ENCODE results near the gene BCAS1.

DNA sequence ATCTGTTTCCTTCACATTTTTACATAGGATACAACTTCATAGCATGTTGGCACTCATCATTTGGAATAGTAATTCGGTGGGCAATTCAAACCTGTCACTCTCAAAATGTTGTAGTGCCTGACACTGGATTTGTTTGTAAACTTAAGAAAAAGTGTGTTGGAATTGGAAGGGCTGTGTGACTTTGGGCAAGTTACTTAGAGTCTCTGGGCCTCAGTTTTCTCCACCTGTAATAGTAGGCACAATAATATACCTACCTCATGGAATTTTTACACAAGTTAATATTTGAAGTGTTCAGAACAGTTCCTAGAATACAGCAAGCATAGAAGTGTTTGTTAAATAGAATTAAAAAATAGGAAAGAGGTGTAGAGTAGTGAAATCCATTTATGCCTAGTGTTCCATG is 15.0 kb upstream of the BCAS1 start:
- TF ChIP-seq, protein P1, sequence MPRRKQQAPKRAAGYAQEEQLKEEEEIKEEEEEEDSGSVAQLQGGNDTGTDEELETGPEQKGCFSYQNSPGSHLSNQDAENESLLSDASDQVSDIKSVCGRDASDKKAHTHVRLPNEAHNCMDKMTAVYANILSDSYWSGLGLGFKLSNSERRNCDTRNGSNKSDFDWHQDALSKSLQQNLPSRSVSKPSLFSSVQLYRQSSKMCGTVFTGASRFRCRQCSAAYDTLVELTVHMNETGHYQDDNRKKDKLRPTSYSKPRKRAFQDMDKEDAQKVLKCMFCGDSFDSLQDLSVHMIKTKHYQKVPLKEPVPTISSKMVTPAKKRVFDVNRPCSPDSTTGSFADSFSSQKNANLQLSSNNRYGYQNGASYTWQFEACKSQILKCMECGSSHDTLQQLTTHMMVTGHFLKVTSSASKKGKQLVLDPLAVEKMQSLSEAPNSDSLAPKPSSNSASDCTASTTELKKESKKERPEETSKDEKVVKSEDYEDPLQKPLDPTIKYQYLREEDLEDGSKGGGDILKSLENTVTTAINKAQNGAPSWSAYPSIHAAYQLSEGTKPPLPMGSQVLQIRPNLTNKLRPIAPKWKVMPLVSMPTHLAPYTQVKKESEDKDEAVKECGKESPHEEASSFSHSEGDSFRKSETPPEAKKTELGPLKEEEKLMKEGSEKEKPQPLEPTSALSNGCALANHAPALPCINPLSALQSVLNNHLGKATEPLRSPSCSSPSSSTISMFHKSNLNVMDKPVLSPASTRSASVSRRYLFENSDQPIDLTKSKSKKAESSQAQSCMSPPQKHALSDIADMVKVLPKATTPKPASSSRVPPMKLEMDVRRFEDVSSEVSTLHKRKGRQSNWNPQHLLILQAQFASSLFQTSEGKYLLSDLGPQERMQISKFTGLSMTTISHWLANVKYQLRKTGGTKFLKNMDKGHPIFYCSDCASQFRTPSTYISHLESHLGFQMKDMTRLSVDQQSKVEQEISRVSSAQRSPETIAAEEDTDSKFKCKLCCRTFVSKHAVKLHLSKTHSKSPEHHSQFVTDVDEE (CRISPR knock-in tag; IDR thresholded peaks at IDR 0.05) = no peak
- TF ChIP-seq, protein P2, sequence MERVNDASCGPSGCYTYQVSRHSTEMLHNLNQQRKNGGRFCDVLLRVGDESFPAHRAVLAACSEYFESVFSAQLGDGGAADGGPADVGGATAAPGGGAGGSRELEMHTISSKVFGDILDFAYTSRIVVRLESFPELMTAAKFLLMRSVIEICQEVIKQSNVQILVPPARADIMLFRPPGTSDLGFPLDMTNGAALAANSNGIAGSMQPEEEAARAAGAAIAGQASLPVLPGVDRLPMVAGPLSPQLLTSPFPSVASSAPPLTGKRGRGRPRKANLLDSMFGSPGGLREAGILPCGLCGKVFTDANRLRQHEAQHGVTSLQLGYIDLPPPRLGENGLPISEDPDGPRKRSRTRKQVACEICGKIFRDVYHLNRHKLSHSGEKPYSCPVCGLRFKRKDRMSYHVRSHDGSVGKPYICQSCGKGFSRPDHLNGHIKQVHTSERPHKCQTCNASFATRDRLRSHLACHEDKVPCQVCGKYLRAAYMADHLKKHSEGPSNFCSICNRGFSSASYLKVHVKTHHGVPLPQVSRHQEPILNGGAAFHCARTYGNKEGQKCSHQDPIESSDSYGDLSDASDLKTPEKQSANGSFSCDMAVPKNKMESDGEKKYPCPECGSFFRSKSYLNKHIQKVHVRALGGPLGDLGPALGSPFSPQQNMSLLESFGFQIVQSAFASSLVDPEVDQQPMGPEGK (CRISPR knock-in tag; IDR thresholded peaks at IDR 0.05; ENCODE audit: borderline replicate concordance) = no peak
- TF ChIP-seq, protein P3, sequence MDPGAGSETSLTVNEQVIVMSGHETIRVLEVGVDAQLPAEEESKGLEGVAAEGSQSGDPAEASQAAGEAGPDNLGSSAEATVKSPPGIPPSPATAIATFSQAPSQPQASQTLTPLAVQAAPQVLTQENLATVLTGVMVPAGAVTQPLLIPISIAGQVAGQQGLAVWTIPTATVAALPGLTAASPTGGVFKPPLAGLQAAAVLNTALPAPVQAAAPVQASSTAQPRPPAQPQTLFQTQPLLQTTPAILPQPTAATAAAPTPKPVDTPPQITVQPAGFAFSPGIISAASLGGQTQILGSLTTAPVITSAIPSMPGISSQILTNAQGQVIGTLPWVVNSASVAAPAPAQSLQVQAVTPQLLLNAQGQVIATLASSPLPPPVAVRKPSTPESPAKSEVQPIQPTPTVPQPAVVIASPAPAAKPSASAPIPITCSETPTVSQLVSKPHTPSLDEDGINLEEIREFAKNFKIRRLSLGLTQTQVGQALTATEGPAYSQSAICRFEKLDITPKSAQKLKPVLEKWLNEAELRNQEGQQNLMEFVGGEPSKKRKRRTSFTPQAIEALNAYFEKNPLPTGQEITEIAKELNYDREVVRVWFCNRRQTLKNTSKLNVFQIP (CRISPR knock-in tag; IDR thresholded peaks at IDR 0.05; ENCODE audit: borderline replicate concordance, low read depth) = no peak
